Kidney (tissue), 14 donors: ENCODE data around the gene MAD1L1. TPM values are rescaled to one million over a fixed set of nuclear protein-coding genes. Genes with fewer than 3 reads are reported as not detected.

ENCODE experiments used
- DNase-seq, 5 donors: peaks; one replicate each; pipeline ENCODE4 v3.0.0-alpha.2; 2013 to 2020
- FAIRE-seq: peaks from 2 replicates; lab custom pipeline; 2012; peaks lifted over from hg19 to GRCh38; lab: Jason Lieb, UNC
- H3K27ac ChIP-seq, 2 donors: one replicate each; pipeline ENCODE4 v1.7.0; 2013; ENCODE audit warnings: low read depth in 2 of 2, low read length in 2 of 2, inconsistent platforms in 1 of 2
- H3K27me3 ChIP-seq: one replicate; pipeline ENCODE4 v1.7.1; 2013; ENCODE audit warnings: low read length, inconsistent platforms; ENCODE audit not compliant: control insufficient read depth, insufficient read depth
- H3K36me3 ChIP-seq, 3 donors: one replicate each; pipeline versions ENCODE4 v1.7.0 to v1.7.1; 2013; ENCODE audit warnings: low read length in 3 of 3, control low read depth in 1 of 3, inconsistent platforms in 1 of 3; ENCODE audit not compliant: insufficient read depth in 3 of 3, control insufficient read depth in 2 of 3
- H3K4me1 ChIP-seq, 3 donors: one replicate each; pipeline versions ENCODE4 v1.7.0 to v1.7.1; 2013; ENCODE audit warnings: low read length in 3 of 3, inconsistent platforms in 1 of 3, low read depth in 1 of 3; ENCODE audit not compliant: control insufficient read depth in 2 of 3, insufficient read depth in 2 of 3
- H3K4me3 ChIP-seq, 3 donors: one replicate each; pipeline versions ENCODE4 v1.7.0 to v1.8.1; 2013; ENCODE audit warnings: low read length in 3 of 3, control low read depth in 1 of 3, inconsistent platforms in 1 of 3
- H3K9ac ChIP-seq, 3 donors: one replicate each; pipeline versions ENCODE4 v1.7.0 to v1.7.1; 2013; ENCODE audit warnings: low read length in 3 of 3, control low read depth in 1 of 3, inconsistent platforms in 1 of 3
- H3K9me3 ChIP-seq, 3 donors: one replicate each; pipeline versions ENCODE4 v1.7.0 to v1.7.1; 2013; ENCODE audit warnings: low read length in 3 of 3, control low read depth in 1 of 3, inconsistent platforms in 1 of 3; ENCODE audit not compliant: control insufficient read depth in 2 of 3, insufficient read depth in 1 of 3
- intact Hi-C: fragments of 100-400 bp; cut with DNase I; formaldehyde crosslinking; loops from one replicate; pipeline ENCODE4 v1.11.1; 2022
- polyA plus RNA-seq: library from polyadenylated mRNA; stranded (reverse); fragments of 350-450 nt; fragmentation: Illumina TruSeq; extraction: RNeasy Lipid Tissue Mini Kit (QIAGEN cat#74804); gene quantifications from one replicate; pipeline ENCODE4 v1.2.3, GENCODE V29; 2014; ENCODE audit warnings: low read depth, low replicate concordance; ENCODE audit not compliant: insufficient read depth
- total RNA-seq: library from RNA; stranded (reverse); fragmentation: NEBNext Ultra II Directional; extraction: Animal tissue kit (Norgen Biotek cat#: 25700); gene quantifications from one replicate; pipeline ENCODE4 v1.2.1, GENCODE V29; 2021
- TF ChIP-seq, protein P1 (sequence below): IDR thresholded peaks from 3 replicates; pipeline ENCODE4 v1.5.1; 2012; ENCODE audit warnings: mild to moderate bottlenecking, moderate library complexity, borderline replicate concordance; ENCODE audit not compliant: insufficient read depth; ENCODE audit errors: extremely low read depth
- donor health status: control.
- donor health status: control.
- donor health status: control.
- donor health status: control.
- donor health status: control.
- donor health status: DM: yes; HTN: yes; CAD: no.
- donor health status: Normal renal cell carcinoma (clear cell type).

Gene MAD1L1
- total and polyA plus RNA-seq, 2 donors from 2014 or later, result 33.2 to 45.2 TPM

DNA sequence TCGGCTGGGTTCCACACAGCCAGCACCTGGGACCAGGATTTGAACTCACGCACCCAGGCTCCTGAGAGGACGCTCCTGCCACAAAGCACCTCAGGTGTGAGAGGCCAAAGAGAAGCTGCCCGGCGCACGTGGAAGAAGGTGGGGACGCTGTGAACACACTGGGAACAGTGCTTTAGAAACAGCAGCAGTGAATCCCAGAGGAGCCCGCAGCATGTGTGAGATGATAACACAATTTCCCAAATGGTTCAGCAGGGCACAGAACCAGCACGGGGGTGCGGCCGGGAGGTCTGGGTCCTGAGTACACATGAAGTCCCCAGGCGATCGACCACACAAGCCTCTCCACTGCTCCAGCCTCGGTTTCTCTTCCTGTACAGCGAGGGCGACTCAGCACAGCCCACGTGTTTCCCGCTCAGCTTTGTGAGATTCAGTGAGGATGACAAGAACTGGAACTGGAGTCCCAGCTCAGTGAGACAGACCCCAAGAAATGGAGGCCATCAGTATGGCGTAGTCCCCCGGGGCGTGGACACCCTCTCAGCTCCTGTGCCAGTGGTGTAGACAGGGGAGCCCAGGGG is 188.3 kb downstream of the MAD1L1 start:
- H3K27ac ChIP-seq, result no peak overlapping the region
- FAIRE-seq (no peak), DNase-seq (peak in 2 of 5 donors; percentile 25 to 45)
- H3K9ac ChIP-seq, result no peak overlapping the region
- H3K36me3 ChIP-seq, result peaks cover 0 to 3% (median 2%) of the 10 kb centered on the region in 3 donors
- peaks cover 0 to 1% (median 0%) of the 10 kb centered on the region in 3 donors for H3K9me3 ChIP-seq
- peaks cover 0 to 3% (median 0%) of the 10 kb centered on the region in 3 donors for H3K4me1 ChIP-seq
- H3K27me3 ChIP-seq, result no peaks in the 10 kb centered on the region
- intact Hi-C loops, result no loop called here
- TF ChIP-seq, protein P1, sequence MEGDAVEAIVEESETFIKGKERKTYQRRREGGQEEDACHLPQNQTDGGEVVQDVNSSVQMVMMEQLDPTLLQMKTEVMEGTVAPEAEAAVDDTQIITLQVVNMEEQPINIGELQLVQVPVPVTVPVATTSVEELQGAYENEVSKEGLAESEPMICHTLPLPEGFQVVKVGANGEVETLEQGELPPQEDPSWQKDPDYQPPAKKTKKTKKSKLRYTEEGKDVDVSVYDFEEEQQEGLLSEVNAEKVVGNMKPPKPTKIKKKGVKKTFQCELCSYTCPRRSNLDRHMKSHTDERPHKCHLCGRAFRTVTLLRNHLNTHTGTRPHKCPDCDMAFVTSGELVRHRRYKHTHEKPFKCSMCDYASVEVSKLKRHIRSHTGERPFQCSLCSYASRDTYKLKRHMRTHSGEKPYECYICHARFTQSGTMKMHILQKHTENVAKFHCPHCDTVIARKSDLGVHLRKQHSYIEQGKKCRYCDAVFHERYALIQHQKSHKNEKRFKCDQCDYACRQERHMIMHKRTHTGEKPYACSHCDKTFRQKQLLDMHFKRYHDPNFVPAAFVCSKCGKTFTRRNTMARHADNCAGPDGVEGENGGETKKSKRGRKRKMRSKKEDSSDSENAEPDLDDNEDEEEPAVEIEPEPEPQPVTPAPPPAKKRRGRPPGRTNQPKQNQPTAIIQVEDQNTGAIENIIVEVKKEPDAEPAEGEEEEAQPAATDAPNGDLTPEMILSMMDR, result no peak
- no peak overlapping the region for H3K4me3 ChIP-seq

DNA sequence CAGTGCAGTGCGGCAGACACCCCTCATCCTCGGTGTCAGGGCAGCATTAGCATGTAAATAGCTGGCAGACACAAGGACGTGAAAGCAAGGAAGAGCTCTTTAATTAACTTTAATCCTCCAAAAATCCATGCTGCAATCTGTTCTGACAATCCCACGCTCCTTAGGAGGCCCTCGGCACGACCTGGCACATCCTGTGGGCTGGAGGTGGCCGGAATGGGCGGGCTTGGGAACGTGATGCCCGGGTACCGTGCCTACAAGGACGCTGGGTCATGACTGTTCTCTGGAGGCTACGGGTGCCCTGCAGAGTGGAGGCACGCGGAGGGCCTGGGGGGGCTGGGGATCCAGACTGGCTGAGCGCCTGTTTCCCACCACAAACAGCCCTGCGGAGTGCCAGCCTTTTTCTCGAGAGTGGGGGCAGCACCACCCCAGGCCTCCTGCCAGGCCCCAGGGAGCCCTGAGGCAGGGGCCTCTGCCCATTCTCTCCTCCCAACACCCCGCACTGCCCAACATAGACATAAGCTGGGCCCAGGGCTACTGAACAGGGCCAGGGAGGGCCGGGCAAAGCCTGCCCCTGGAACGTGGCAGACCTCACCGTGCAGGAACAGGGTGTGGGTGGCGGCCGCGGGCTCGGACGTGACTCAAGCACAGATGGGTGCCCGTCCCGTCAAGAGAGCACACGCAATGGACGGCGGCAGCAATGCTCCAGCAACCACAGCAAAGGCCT is 189.3 kb downstream of the MAD1L1 start:
- H3K27me3 ChIP-seq, result no peaks in the 10 kb centered on the region
- TF ChIP-seq, protein P1, result no peak
- no peak overlapping the region for H3K27ac ChIP-seq
- H3K4me3 ChIP-seq, result no peak overlapping the region
- H3K9me3 ChIP-seq, result peaks cover 0 to 1% (median 0%) of the 10 kb centered on the region in 3 donors
- H3K9ac ChIP-seq, result no peak overlapping the region
- intact Hi-C loops, result no loop called here
- H3K36me3 ChIP-seq, result peaks cover 0 to 3% (median 2%) of the 10 kb centered on the region in 3 donors
- peak in 2 of 5 donors; percentile 24 to 61 for DNase-seq
- no peak for FAIRE-seq
- peaks cover 0 to 3% (median 0%) of the 10 kb centered on the region in 3 donors for H3K4me1 ChIP-seq

DNA sequence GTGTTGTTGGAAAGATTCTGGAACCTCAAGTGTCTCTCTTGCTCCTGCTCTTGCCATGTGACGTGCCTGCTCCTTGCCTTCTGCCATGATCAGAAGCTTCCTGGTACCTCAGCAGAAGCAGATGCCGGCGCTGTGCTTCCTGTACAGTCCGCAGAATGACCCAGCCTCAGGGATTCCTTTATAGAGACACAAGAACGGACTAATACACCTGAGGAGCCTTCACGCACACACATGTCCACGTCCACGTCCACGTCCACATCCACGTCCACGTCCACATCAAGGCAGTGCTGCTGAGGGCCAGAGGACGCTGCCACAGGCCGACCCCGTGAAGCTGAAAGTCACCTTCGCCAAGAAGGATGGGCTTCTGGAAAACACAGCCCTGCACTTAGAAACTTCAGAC is 190.1 kb downstream of the MAD1L1 start:
- TF ChIP-seq, protein P1, result no peak
- H3K27me3 ChIP-seq, result no peaks in the 10 kb centered on the region
- no peak overlapping the region for H3K4me3 ChIP-seq
- no peak overlapping the region for H3K27ac ChIP-seq
- H3K36me3 ChIP-seq, result peaks cover 0 to 3% (median 2%) of the 10 kb centered on the region in 3 donors
- H3K9me3 ChIP-seq, result peaks cover 0 to 1% (median 0%) of the 10 kb centered on the region in 3 donors
- DNase-seq (peak in 2 of 5 donors; percentile 10 to 13), FAIRE-seq (no peak)
- H3K9ac ChIP-seq, result no peak overlapping the region
- intact Hi-C loops, result no loop called here
- H3K4me1 ChIP-seq, result peaks cover 0 to 3% (median 0%) of the 10 kb centered on the region in 3 donors
